ENCODE data around the gene SOBP. TPM values are rescaled to one million over a fixed set of nuclear protein-coding genes. Genes with fewer than 3 reads are reported as not detected.

The SOBP gene
- total RNA-seq, 1 experiment from 2014 or later: 1.4 TPM

DNA sequence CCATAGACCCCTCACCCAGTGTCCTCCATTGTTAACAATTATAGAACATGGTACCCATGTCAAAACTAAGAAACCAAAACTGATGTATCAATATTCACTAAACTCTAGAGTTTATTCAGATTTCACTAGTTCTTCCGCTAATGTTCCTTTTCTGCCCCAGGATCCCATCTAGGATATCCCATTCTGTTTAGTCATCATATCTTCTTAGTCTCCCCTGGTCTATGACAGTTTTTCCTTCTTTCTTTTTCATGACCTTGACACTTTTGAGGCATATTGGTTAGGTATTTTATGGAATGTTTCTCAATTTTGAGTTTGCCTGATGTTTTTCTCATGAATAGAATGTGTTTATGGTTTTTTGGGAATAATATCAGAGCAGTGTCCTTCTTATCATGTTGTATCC is 187.5 kb downstream of the SOBP start:
- no peaks in the 10 kb centered on the region for H3K9me3 ChIP-seq (replicated peaks)
- no peaks in the 10 kb centered on the region for H3K27me3 ChIP-seq (replicated peaks)
- no peaks in the 10 kb centered on the region for H3K36me3 ChIP-seq
- no peaks in the 10 kb centered on the region for H3K4me1 ChIP-seq (replicated peaks)
- no peak overlapping the region for H3K27ac ChIP-seq
- DNase-seq (ENCODE audit: low read depth in 1 of 2, low spot score in 2 of 2): no peak
- H3K4me3 ChIP-seq: no peak overlapping the region

DNA sequence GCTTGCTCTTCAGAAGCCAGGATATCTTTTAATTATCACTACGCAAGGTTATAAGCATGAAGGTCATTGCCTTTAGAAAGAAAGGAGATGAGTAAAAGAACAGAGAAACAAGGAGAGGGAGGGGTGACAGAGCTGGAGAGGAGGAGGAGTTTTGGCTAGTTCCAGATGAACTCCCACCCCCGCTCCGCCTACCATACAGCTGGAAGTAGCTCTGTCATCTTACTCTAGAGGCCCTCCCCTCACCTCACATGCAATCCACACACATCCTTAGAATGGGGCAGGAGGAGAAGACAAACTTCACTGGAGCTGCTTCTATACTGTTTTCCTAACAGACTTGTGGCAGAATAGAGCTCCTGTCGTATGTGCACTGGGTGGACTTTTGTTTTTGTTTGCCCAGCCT is 189.5 kb downstream of the SOBP start:
- H3K36me3 ChIP-seq: no peaks in the 10 kb centered on the region
- no peaks in the 10 kb centered on the region for H3K27me3 ChIP-seq (replicated peaks)
- H3K4me1 ChIP-seq (replicated peaks): no peaks in the 10 kb centered on the region
- no peaks in the 10 kb centered on the region for H3K9me3 ChIP-seq (replicated peaks)
- no peak overlapping the region for H3K4me3 ChIP-seq
- DNase-seq (ENCODE audit: low read depth in 1 of 2, low spot score in 2 of 2): no peak
- no peak overlapping the region for H3K27ac ChIP-seq

DNA sequence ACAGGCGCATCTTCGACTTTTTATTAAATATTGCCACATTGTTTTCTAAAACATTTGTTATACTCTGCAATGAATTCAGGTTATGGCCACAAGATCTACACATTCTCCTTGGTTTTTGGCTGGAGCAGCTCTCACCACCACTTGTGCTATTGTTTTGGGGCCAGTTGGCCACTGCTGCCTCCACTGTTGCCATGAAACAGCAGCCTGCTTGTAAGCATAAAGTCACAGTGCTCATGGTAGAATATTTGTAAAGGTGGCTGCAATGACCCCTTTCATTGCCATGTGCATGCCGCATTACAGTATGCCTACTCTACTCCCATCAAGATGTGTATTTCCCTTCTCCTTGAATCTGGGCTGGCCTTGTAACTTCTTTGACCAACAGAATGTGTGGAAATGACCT is 192.8 kb downstream of the SOBP start:
- Histone ChIP-seq H3K36me3 (no peaks in the 10 kb centered on the region), H3K4me3 (no peak overlapping the region), H3K27ac (no peak overlapping the region), H3K4me1 (replicated peaks) (no peaks in the 10 kb centered on the region), H3K9me3 (replicated peaks) (no peaks in the 10 kb centered on the region), H3K27me3 (replicated peaks) (no peaks in the 10 kb centered on the region)
- no peak for DNase-seq (ENCODE audit: low read depth in 1 of 2, low spot score in 2 of 2)

DNA sequence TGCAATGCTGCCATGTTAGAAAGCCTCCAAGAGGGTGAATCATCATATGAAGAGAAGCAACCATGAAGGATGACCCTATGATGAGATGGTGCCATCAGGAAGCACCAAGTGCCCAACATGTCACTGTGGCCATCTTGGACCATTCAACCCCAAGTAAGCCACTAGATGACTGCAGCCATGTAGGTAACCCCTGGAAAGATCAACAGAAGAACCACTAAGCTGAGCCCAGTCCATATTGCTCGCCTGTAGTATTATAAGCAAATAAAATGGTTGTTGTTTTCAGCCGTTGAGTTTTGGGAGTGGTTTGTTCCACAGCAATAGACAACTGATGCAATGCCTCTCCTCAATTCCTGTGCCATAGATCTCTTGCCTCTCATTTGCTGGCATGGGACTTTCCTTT is 193.3 kb downstream of the SOBP start:
- Histone ChIP-seq H3K27ac (no peak overlapping the region), H3K27me3 (replicated peaks) (no peaks in the 10 kb centered on the region), H3K36me3 (no peaks in the 10 kb centered on the region), H3K4me1 (replicated peaks) (no peaks in the 10 kb centered on the region), H3K9me3 (replicated peaks) (no peaks in the 10 kb centered on the region), H3K4me3 (no peak overlapping the region)
- DNase-seq (ENCODE audit: low read depth in 1 of 2, low spot score in 2 of 2): no peak

DNA sequence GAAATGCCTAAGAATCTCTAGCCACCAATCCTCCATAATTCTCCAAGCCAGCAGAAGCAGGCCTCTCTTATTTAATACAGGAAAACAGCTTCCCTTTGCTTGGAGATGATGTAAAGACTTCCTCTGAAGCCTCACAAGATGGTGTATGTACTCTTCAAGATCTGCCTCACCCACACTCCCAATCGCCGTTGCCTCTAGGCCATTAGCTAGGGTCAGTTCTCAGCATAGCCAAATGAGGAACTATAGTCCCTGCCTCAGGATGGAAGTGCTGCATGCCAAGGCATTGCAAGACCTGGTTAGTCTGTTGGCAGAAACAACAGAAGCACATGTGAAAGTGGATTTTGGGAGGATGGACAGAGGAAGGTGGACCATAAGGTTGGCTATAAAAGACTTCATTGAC is 195.1 kb downstream of the SOBP start:
- Histone ChIP-seq H3K36me3 (no peaks in the 10 kb centered on the region), H3K4me1 (replicated peaks) (no peaks in the 10 kb centered on the region), H3K4me3 (no peak overlapping the region), H3K27me3 (replicated peaks) (no peaks in the 10 kb centered on the region), H3K9me3 (replicated peaks) (no peaks in the 10 kb centered on the region), H3K27ac (no peak overlapping the region)
- DNase-seq (ENCODE audit: low read depth in 1 of 2, low spot score in 2 of 2): no peak

DNA sequence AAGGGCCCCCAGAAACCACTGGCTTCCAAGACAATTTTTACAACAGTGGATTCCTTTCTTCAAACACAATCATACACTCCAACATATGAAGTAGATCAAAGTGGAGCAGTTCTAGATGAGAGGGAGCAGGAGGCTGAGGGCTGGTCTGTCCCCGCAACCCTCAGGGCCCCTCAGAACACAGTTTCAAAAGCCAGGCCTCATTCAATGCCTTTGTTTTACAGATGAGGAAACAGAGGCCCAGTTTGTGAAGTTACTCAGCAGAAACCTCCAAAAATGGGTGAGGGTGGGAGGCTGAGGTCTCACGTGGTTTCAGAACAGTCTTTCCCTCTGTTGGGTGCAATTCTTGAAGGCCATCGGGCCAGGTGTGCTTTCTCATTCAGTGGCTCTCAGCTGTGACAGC is 199.3 kb downstream of the SOBP start:
- no peak for DNase-seq (ENCODE audit: low read depth in 1 of 2, low spot score in 2 of 2)
- Histone ChIP-seq H3K27ac (no peak overlapping the region), H3K4me3 (no peak overlapping the region), H3K9me3 (replicated peaks) (no peaks in the 10 kb centered on the region), H3K36me3 (no peaks in the 10 kb centered on the region), H3K4me1 (replicated peaks) (peaks cover 7% of the 10 kb centered on the region; the same call in 1 of the 2 replicates), H3K27me3 (replicated peaks) (no peaks in the 10 kb centered on the region)

DNA sequence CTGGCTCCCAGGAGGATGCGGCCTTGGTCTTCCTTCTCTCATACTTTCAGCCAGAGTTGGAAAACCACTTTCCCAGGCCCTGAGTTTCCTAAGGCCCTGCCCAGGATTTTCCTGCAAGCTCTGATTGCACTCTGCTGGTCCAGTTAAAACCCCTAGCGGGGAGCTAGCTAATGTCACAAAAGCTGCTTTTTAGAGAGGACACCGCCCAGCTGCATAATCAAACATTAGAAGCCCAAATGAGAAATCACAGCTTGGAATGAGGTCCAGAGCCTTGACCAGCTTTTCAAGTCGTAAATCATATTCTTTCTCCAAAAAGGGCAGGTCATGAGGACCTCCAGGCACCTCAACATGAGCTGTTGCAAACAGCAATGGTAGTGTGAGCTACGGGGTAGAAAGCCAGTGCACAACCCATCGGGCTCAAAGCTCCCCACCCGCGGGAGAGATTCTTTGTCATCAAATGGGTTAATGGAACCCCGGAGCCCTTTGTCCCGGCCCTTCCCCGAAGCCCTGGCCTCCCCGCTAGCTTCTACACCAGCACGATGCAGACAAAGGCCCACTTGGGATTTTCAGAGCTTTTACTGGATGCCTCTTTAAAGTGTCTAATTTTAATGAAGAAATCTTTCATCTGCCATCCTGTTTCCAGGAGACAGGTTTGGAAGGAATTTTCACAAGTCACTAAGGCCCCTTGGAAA is 200.2 kb downstream of the SOBP start:
- Histone ChIP-seq H3K27me3 (replicated peaks) (no peaks in the 10 kb centered on the region), H3K27ac (no peak overlapping the region), H3K36me3 (no peaks in the 10 kb centered on the region), H3K9me3 (replicated peaks) (no peaks in the 10 kb centered on the region), H3K4me1 (replicated peaks) (peaks cover 7% of the 10 kb centered on the region; the same call in 1 of the 2 replicates), H3K4me3 (no peak overlapping the region)
- no peak for DNase-seq (ENCODE audit: low read depth in 1 of 2, low spot score in 2 of 2)

DNA sequence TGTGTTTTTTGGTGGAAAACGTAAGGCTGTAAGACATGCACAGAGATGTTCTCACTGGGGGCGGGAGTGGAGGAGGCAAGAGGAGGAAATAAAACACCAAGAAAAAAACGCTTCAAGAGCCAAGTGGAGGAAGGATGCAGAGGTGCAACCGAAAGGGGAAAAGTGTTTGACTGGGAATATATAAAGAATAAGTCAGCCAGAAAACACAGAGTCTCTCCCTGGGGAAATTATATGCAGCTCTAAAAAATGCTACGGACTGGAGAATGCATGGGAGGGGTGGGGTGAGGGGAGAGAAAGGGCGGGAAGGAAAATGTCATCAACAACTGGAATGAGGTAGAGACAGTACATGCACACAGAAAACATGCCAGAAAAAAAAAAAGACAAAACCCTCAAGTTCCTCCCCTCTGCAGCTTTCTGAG is 200.7 kb downstream of the SOBP start:
- Histone ChIP-seq H3K4me1 (replicated peaks) (peaks cover 7% of the 10 kb centered on the region; the same call in 1 of the 2 replicates), H3K4me3 (no peak overlapping the region), H3K9me3 (replicated peaks) (no peaks in the 10 kb centered on the region), H3K27me3 (replicated peaks) (no peaks in the 10 kb centered on the region), H3K27ac (no peak overlapping the region), H3K36me3 (no peaks in the 10 kb centered on the region)
- DNase-seq (ENCODE audit: low read depth in 1 of 2, low spot score in 2 of 2): no peak

DNA sequence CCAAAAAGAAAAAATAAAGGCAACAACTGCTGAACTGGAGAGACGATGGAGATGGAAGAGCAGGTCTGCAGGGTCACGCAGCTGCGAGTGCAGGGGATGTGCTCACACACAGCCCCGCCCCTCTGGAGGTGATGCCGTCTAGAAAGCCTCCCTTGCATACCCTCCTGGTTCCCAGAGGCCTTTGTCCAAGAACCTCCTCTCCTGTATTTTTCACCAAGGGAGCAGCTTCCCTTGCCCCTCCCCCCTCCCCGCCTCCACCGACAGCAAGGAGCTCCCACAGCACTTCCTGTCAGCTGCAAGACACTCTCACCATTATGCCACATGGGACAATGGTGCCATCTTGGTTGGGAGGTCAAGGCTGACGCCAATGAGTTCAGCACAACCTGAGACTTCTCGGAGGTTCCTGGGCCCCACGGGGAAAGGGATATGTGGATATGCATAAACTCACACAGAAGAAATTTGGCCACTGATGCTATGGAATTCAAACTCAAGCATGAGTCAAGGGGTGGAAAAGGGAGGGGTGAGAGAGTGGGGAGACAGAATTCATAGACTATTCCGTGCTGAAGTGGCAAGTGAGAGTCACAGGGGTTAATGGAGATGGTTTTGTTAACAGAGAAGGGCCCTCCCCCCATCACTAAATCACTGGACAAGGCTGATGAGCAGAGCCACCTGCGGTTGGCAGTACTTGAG is 201.3 kb downstream of the SOBP start:
- Histone ChIP-seq H3K36me3 (no peaks in the 10 kb centered on the region), H3K4me1 (replicated peaks) (peaks cover 7% of the 10 kb centered on the region; the same call in 1 of the 2 replicates), H3K27me3 (replicated peaks) (no peaks in the 10 kb centered on the region), H3K4me3 (no peak overlapping the region), H3K27ac (no peak overlapping the region), H3K9me3 (replicated peaks) (no peaks in the 10 kb centered on the region)
- DNase-seq (ENCODE audit: low read depth in 1 of 2, low spot score in 2 of 2): peak in 1 of 2 experiments; percentile 30

DNA sequence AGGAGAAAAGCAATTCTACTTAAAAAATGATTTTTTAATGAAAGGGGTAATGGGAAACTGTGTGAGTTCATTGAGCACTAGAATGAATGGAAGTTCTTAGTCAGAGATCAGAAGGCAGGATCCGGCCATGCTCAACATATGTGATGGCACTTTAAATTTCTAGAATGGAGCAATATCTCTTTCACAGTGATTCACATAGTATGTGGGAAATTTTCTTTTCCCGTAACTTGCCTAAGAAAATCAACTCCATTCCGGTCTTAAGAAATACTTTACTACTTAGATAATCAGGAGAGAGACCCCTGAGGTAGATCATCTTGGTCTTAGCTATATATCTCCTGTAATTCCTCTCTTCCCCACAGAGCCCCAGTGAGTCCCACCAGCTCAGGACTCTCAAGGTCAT is 202.4 kb downstream of the SOBP start:
- no peak for DNase-seq (ENCODE audit: low read depth in 1 of 2, low spot score in 2 of 2)
- Histone ChIP-seq H3K4me1 (replicated peaks) (peaks cover 7% of the 10 kb centered on the region; the same call in 1 of the 2 replicates), H3K36me3 (no peaks in the 10 kb centered on the region), H3K27me3 (replicated peaks) (no peaks in the 10 kb centered on the region), H3K9me3 (replicated peaks) (no peaks in the 10 kb centered on the region), H3K4me3 (no peak overlapping the region), H3K27ac (no peak overlapping the region)

DNA sequence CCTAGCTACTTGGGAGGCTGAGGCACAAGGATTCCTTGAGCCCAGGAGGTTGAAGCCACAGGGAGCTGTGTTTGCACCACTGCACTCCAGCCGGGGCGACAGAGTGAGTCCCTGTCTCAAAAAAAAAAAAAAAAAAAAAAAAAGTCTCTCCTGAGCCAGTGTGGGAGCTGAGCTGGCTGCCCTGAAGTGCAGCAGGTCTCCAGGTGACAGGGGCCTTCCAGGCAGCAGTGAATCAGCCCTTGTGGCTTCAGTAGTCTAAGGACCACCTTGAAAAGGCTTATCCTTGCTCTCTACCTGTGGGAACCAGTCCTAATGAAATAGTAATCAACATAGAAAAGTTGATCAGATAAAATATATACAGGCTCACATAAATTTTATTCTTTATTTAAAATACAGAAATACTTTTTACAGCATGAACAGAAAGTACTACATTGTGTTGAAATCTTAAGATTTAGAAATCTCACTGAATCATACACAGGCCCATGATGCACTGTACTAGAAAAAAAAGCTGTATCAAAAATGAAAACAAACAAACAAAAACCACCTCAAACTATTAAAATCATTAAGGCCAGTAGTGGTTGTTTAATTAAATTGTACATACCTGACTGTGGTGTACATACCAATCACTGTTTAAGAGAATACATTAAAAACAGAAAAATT is 205.3 kb downstream of the SOBP start:
- no peak overlapping the region for H3K4me3 ChIP-seq
- no peaks in the 10 kb centered on the region for H3K9me3 ChIP-seq (replicated peaks)
- H3K36me3 ChIP-seq: no peaks in the 10 kb centered on the region
- peaks cover 15% of the 10 kb centered on the region for H3K4me1 ChIP-seq (replicated peaks)
- no peaks in the 10 kb centered on the region for H3K27me3 ChIP-seq (replicated peaks)
- no peak overlapping the region for H3K27ac ChIP-seq
- no peak for DNase-seq (ENCODE audit: low read depth in 1 of 2, low spot score in 2 of 2)

DNA sequence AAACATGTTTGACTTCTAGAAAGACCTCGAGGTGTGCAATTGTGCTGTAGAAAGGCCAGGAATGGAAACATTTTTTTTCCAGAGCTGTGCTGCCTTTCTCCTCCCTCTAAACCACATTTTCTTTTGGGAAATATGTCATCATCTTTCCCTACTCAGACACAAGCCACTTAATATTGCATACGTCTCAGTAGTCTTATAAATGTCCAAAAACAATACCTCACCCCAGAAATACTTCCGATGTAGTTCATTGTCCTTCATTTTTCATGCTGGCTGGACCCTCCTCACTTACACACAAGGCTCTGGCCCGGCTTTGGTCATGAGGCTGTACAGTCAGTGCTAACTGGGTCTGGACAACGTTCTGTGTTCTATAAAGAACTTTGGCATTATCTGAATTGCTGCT is 207.8 kb downstream of the SOBP start:
- no peak for DNase-seq (ENCODE audit: low read depth in 1 of 2, low spot score in 2 of 2)
- Histone ChIP-seq H3K4me3 (no peak overlapping the region), H3K27ac (no peak overlapping the region), H3K36me3 (no peaks in the 10 kb centered on the region), H3K9me3 (replicated peaks) (no peaks in the 10 kb centered on the region), H3K27me3 (replicated peaks) (no peaks in the 10 kb centered on the region), H3K4me1 (replicated peaks) (peaks cover 8% of the 10 kb centered on the region)

DNA sequence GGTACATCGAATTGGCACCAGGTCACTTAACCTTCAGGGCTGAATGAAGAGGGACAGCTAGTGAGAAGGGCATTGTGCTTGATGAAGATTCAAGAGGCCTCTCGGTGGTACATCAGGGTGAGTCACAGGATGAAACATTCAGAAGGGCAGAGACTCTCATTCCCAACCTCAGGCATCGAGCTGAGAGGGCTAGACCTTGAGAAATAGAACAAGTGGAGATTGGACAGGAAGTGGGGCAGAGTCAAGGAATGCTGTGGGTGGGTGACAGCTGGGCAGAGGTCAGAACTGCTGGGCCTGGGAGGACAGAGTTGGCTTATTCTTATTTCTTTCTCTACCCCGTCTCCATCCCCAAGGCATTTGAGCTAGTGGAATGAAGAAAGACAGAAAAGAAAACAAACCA is 208.2 kb downstream of the SOBP start:
- Histone ChIP-seq H3K27ac (no peak overlapping the region), H3K4me1 (replicated peaks) (peaks cover 8% of the 10 kb centered on the region), H3K9me3 (replicated peaks) (no peaks in the 10 kb centered on the region), H3K27me3 (replicated peaks) (no peaks in the 10 kb centered on the region), H3K36me3 (no peaks in the 10 kb centered on the region), H3K4me3 (no peak overlapping the region)
- DNase-seq (ENCODE audit: low read depth in 1 of 2, low spot score in 2 of 2): peak in 1 of 2 experiments; percentile 6

DNA sequence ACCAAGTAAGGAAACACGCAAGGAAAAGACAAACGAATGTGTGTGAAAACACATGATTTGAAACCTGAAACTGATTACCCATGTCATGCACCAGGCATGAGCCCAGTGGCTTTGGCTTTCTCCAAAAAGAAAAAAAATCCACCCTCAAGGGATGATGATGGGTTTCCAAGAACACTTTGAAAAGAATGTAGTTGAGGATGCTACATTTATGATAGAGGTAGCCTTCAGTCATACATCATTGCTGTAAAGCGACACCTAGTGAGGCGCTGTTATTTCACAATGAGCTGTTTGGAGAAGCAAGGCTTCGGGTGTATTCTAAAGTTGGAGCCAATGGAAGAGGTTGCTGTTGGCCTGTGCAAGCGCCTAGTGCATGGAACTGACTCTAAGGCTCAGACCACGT is 209.3 kb downstream of the SOBP start:
- H3K27ac ChIP-seq: no peak overlapping the region

More for the DNA sequence above, 209.3 kb downstream of the SOBP start:
- Histone ChIP-seq H3K4me3 (no peak overlapping the region), H3K36me3 (no peaks in the 10 kb centered on the region), H3K9me3 (replicated peaks) (no peaks in the 10 kb centered on the region), H3K27me3 (replicated peaks) (no peaks in the 10 kb centered on the region), H3K4me1 (replicated peaks) (peaks cover 8% of the 10 kb centered on the region)
- DNase-seq (ENCODE audit: low read depth in 1 of 2, low spot score in 2 of 2): no peak

Data from SJSA1 (cell line).